LNCAP (cell line): Measurements from ENCODE around the gene CCDC181.

Experiments used
- TF ChIP-seq, protein P1 (sequence below): fragments of 450-650 bp; IDR thresholded peaks from 2 replicates; pipeline ENCODE4 v1.5.1; 2017; ENCODE audit warnings: mild to moderate bottlenecking

CCDC181 gene

DNA sequence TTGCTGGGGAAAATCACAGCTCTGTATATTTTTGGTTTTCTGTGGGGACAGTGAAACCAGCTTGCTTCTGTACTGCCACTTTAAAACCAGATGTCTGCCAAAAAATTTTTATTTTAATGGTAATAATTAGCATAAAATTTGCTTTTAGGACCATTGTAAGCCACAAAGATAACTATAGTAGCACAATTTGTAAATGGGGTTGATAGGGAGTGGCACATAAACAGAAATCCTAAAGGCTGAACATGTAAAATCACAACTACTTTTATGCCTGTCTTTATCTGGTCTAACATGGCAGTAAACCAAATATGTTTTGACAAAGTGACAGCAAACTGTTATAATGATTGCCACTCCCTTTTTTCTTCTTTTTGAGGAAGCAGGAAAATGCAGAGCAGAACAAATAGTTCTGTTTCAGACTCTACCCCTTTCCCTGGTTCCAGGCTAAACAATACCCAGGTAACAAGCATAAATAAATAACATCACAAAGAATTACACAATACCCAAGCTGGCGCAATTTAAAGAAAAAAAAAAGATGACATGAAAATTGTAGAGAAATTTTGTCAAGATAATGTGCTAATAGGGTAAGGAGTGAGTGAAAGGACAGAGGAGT is 24.0 kb upstream of the CCDC181 start:
- TF ChIP-seq, protein P1, sequence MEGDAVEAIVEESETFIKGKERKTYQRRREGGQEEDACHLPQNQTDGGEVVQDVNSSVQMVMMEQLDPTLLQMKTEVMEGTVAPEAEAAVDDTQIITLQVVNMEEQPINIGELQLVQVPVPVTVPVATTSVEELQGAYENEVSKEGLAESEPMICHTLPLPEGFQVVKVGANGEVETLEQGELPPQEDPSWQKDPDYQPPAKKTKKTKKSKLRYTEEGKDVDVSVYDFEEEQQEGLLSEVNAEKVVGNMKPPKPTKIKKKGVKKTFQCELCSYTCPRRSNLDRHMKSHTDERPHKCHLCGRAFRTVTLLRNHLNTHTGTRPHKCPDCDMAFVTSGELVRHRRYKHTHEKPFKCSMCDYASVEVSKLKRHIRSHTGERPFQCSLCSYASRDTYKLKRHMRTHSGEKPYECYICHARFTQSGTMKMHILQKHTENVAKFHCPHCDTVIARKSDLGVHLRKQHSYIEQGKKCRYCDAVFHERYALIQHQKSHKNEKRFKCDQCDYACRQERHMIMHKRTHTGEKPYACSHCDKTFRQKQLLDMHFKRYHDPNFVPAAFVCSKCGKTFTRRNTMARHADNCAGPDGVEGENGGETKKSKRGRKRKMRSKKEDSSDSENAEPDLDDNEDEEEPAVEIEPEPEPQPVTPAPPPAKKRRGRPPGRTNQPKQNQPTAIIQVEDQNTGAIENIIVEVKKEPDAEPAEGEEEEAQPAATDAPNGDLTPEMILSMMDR = no peak

GRCh38 chr1:169443923-169444322 is 16.6 kb upstream of the CCDC181 start:
- TF ChIP-seq, protein P1 = no peak

- TF ChIP-seq, protein P1 = no peak
These were observed 1.0 kb downstream of the CCDC181 start for GRCh38 chr1:169426174-169426705.

GRCh38 chr1:169421309-169421708 is 6.0 kb downstream of the CCDC181 start:
- TF ChIP-seq, protein P1 = no peak

DNA sequence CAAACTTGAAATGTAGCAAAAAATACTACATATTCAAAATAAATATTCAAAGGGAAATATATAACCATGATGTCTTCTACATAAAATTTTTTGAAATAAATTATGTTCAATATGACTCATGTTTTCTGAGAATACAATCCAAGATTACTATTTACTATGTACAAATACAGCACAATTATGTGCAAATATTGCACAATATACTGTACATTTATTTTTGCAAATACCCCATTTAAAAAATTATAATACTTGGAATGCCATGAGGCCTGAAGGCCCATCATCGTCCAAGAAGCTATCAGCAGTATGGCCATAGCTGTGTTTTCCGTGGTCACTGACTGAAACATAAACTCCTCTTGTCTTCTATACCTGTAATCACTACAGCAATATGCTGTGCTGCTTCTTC is 12.3 kb downstream of the CCDC181 start:
- TF ChIP-seq, protein P1 = no peak

DNA sequence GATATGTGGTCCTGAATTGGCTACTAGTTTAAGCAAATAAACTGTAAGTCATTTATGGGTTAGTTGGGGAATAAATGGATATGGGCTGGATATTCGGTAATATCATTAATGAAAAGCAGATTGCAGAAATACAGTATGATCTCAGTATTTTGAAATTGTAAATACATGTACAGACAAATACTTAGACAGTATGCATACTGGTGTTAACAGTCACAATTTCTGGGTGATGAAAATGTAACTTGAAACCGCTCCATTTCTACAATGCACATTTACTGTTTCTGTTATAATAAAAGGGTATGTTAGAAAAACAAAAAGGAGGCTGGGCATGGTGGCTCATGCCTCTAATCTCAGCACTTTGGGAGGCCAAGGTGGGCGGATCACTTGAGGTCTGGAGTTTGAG is 31.3 kb downstream of the CCDC181 start:
- TF ChIP-seq, protein P1 = no peak

DNA sequence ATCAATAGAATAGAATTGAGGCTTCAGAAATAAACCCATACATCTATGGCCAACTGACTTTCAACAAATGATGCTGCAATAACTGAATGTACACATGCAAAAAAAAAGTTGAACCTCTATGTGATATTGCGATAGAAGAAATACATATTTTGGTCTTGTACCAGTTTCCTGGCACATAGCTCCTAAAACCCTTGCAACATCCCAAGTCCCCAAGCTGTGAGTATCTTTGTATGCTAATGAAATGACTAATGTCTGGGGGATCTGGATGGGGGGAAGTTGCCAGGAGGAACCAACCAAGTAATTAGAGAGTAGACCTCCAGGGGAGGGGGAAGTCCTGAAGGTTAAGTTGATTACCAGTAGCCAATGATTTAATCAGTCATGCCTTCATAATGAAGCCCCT is 34.9 kb downstream of the CCDC181 start:
- TF ChIP-seq, protein P1 = no peak

GRCh38 chr1:169390303-169390702 is 37.0 kb downstream of the CCDC181 start:
- TF ChIP-seq, protein P1 = no peak
